Epithelial cell of proximal tubule (primary cell): ENCODE measurements around the gene RAD9A. TPM values are rescaled to one million over a fixed set of nuclear protein-coding genes. Genes with fewer than 3 reads are reported as not detected.

ENCODE experiments used
- DNase-seq: peaks from one replicate; pipeline ENCODE4 v3.0.0-alpha.2; 2011; ENCODE audit warnings: low read depth
- H3K4me3 ChIP-seq: 2 replicates; pipeline ENCODE4 v1.5.1; 2011; ENCODE audit warnings: low read depth, mild to moderate bottlenecking, low read length
- CTCF ChIP-seq: conservative IDR thresholded peaks from 2 replicates; pipeline ENCODE4 v1.5.1; 2012; ENCODE audit warnings: low read depth, mild to moderate bottlenecking, low read length
- total RNA-seq: library from RNA; depleted of rRNA; stranded (reverse); fragments of >200 nt; gene quantifications from 2 replicates; pipeline ENCODE4 v1.2.3, GENCODE V29; 2015

The RAD9A gene
- total RNA-seq, 1 donor from 2014 or later: 20.9 TPM

GRCh38 chr11:67413266-67413849 lies 21.6 kb downstream of the RAD9A start:
- TF ChIP-seq CTCF: no peak
- no peak for DNase-seq

GRCh38 chr11:67415501-67416304 lies 23.9 kb downstream of the RAD9A start, which contains the start of gene CARNS1:
Gene CARNS1, plus strand, starts transcription at chr11:67415678. Its CDS starts 522 bp downstream, at chr11:67416200.
- DNase-seq: no peak
- TF ChIP-seq CTCF: no peak
- no peak within 1 kb of the TSS for H3K4me3 ChIP-seq

More at GRCh38 chr11:67413266-67413849, 21.6 kb downstream of the RAD9A start:
- H3K4me3 ChIP-seq: no peak overlapping the region

GRCh38 chr11:67416416-67417335 lies 24.9 kb downstream of the RAD9A start:
- TF ChIP-seq CTCF: no peak
- H3K4me3 ChIP-seq: no peak overlapping the region
- DNase-seq: no peak

- no peak overlapping the region for H3K4me3 ChIP-seq
- no peak for TF ChIP-seq CTCF
- no peak for DNase-seq
These were observed 25.6 kb downstream of the RAD9A start for GRCh38 chr11:67417425-67417824.

- H3K4me3 ChIP-seq: no peak overlapping the region
- no peak for DNase-seq
- TF ChIP-seq CTCF: no peak
These were observed 26.9 kb downstream of the RAD9A start for GRCh38 chr11:67418476-67419281.
